Measurements from ENCODE around the gene ANKRD33. TPM values are rescaled to one million over a fixed set of nuclear protein-coding genes. Genes with fewer than 3 reads are reported as not detected.

Gene ANKRD33
- total and polyA plus RNA-seq, 2 of the 8 experiments (the other 6 are each of a cell fraction or from before 2014, with no cell fraction given) = 0.41 to 0.53 TPM

DNA sequence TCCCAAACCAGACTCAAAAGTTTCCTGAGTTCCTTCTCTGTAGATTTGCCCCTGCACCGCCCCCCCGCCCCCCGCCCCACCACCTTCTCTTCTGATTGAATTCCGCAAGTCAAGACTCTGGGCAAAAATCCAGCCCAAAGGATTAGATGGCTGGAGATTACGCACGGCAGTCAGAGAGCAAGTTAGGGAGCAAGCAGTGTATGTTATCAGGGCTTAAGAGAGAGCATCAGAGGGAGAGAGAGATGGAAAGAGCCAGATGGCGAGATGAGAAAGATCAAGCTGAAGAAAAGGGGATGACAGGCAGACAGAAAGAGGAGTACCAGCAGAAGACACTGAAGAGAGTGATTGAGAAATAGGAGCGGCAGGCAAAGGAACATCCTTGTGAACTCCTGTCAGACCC, 13.9 kb upstream of the ANKRD33 start:
- Histone ChIP-seq H3K4me1 (replicated peaks in 1 of 4; ENCODE audit: control insufficient read depth in 3 of 4, insufficient read depth in 4 of 4, low read length in 3 of 4) (peaks cover 4 to 23% (median 13%) of the 10 kb centered on the region in 4 experiments), H3K4me3 (ENCODE audit: extremely low read depth in 1 of 4, insufficient read depth in 2 of 4, low read depth in 3 of 4, low read length in 4 of 4) (no peak overlapping the region), H4K5ac (ENCODE audit: insufficient read length, low read depth, low read length) (no peak overlapping the region), H2BK120ac (replicated peaks; ENCODE audit: low read depth, low read length) (no peak overlapping the region), H3K23me2 (ENCODE audit: low read depth, low read length) (peaks cover 6% of the 10 kb centered on the region; the same call in 1 of the 2 replicates), H3K27me3 (replicated peaks in 1 of 4; ENCODE audit: control insufficient read depth in 3 of 4, extremely low read depth in 1 of 4, insufficient read depth in 3 of 4, low read length in 3 of 4) (peaks cover 0 to 10% (median 5%) of the 10 kb centered on the region in 4 experiments; a peak in 6 of 7 replicates), H3K79me1 (ENCODE audit: low read depth, low read length) (no peaks in the 10 kb centered on the region), H3K56ac (replicated peaks; ENCODE audit: insufficient read length, low read depth, low read length) (no peak overlapping the region), H3K23ac (ENCODE audit: insufficient read length) (no peak overlapping the region), H3K79me2 (ENCODE audit: control insufficient read depth in 1 of 2, insufficient read depth in 2 of 2, low read length in 2 of 2) (no peaks in the 10 kb centered on the region), H2AK5ac (ENCODE audit: low read depth, low read length) (no peak overlapping the region), H2BK15ac (ENCODE audit: low read length) (no peak overlapping the region), H3K4ac (replicated peaks; ENCODE audit: insufficient read length, low read depth, low read length) (no peak overlapping the region), H4K8ac (ENCODE audit: extremely low read depth, insufficient read depth, low read length) (no peak overlapping the region), H3K9ac (replicated peaks in 1 of 4; ENCODE audit: extremely low read depth in 1 of 4, low read depth in 3 of 4, low read length in 3 of 4) (no peak overlapping the region), H3K4me2 (ENCODE audit: insufficient read depth in 1 of 2, low read depth in 2 of 2, low read length in 2 of 2) (no peak overlapping the region), H3K27ac (ENCODE audit: low read depth, low read length) (no peak overlapping the region), H2BK12ac (ENCODE audit: low read depth, low read length) (0 out of 2 replicates have a peak overlapping the region, but pooled peaks have one; percentile 0), H4K20me1 (replicated peaks in 1 of 2; ENCODE audit: control insufficient read depth in 1 of 2, insufficient read depth in 2 of 2, low read length in 2 of 2) (peaks cover 0 to 1% of the 10 kb centered on the region in 2 experiments), H3K18ac (ENCODE audit: extremely low read depth, low read length) (no peak overlapping the region), H3K36me3 (ENCODE audit: control insufficient read depth in 2 of 4, insufficient read depth in 4 of 4, low read length in 3 of 4) (no peaks in the 10 kb centered on the region), H3K14ac (ENCODE audit: insufficient read length) (no peak overlapping the region), H4K91ac (replicated peaks; ENCODE audit: insufficient read length, low read length) (no peak overlapping the region), H2BK20ac (ENCODE audit: low read length) (no peak overlapping the region), H3K9me3 (ENCODE audit: insufficient read depth in 2 of 2, low read depth in 1 of 2, low read length in 1 of 2) (no peaks in the 10 kb centered on the region), H2BK5ac (ENCODE audit: low read depth, low read length) (no peak overlapping the region), H2AFZ (ENCODE audit: low read length) (no peak overlapping the region)
- 78% methylated on average over 5 of the region's 8 CpGs; no CpG with 5 or more reads in 1 of the 2 experiments for WGBS, 2 experiments (ENCODE audit: extremely low coverage in 1 of 2, insufficient coverage in 1 of 2, insufficient read length in 1 of 2, insufficient replicate concordance in 2 of 2, low coverage in 1 of 2, low lambda C conversion rate in 2 of 2, missing lambda C conversion rate in 1 of 2)
- ChIA-PET POLR2A (ENCODE audit: partially characterized antibody) (interaction anchor here (0.9 to 2.3 kb wide), 5 partner anchors 9 to 278 kb away, joined by 3 to 9 read pairs (median 4); no protein-coding TSS in a partner anchor), CTCF (ENCODE audit: partially characterized antibody) (interaction anchor here (0.6 to 10.6 kb wide), 18 partner anchors 8 to 394 kb away, joined by 3 to 139 read pairs (median 14); partner anchors contain the start of gene ANKRD33)
- FAIRE-seq (no peak), DNase-seq (ENCODE audit: low read depth in 1 of 2, low spot score in 2 of 2) (no peak)
- TF ChIP-seq TCF12 (IDR thresholded peaks at IDR 0.05; ENCODE audit: low read depth, low read length) = no peak
- no peak for TF ChIP-seq PHF8 (conservative IDR thresholded peaks at IDR 0.05; ENCODE audit: low read depth, low read length)
- no peak for TF ChIP-seq EZH2 (IDR thresholded peaks at IDR 0.05; ENCODE audit: low read depth, low read length, severe bottlenecking)
- TF ChIP-seq TAF1 (IDR thresholded peaks at IDR 0.05; ENCODE audit: low read depth, low read length) = no peak

Data from H1 (cell line).